OCI-LY1 (cell line): ENCODE measurements around the gene POLR2A.

Source experiments
- H2AFZ ChIP-seq: fragments of 200-600 bp; sonication (generic), shearing (Covaris generic); 2 replicates; pipeline ENCODE4 v1.6.0; 2014; ENCODE audit warnings: antibody characterized with exemption, mild to moderate bottlenecking, low read length
- H3F3A ChIP-seq: fragments of 200-600 bp; sonication (generic), shearing (Covaris generic); 2 replicates; pipeline ENCODE4 v1.6.0; 2014; ENCODE audit warnings: mild to moderate bottlenecking, antibody characterized with exemption, low read length, moderate library complexity; ENCODE audit not compliant: insufficient read depth
- H3K27ac ChIP-seq: fragments of 200-600 bp; sonication (generic); 2 replicates; pipeline ENCODE4 v1.5.1; 2014; ENCODE audit warnings: low read length, mixed run types, mild to moderate bottlenecking, low read depth; ENCODE audit not compliant: poor library complexity, severe bottlenecking
- H3K27me3 ChIP-seq: fragments of 200-600 bp; sonication (generic); 2 replicates; pipeline ENCODE4 v1.6.0; 2014; ENCODE audit warnings: antibody characterized with exemption, mild to moderate bottlenecking, low read length, moderate library complexity; ENCODE audit not compliant: insufficient read depth
- H3K36me3 ChIP-seq: fragments of 200-600 bp; sonication (generic); 2 replicates; pipeline ENCODE4 v1.6.1; 2014; ENCODE audit warnings: mild to moderate bottlenecking, antibody characterized with exemption, low read length, moderate library complexity, mixed read lengths; ENCODE audit not compliant: insufficient read depth
- H3K4me1 ChIP-seq: fragments of 200-600 bp; sonication (generic); 2 replicates; pipeline ENCODE4 v1.5.1; 2014; ENCODE audit warnings: mild to moderate bottlenecking, low read length, moderate library complexity; ENCODE audit not compliant: insufficient read depth, severe bottlenecking
- H3K4me2 ChIP-seq: fragments of 200-600 bp; sonication (generic), shearing (Covaris generic); 2 replicates; pipeline ENCODE4 v1.6.1; 2014; ENCODE audit warnings: low read length
- H3K4me3 ChIP-seq: fragments of 200-600 bp; sonication (generic); 2 replicates; pipeline ENCODE4 v1.5.1; 2014; ENCODE audit warnings: low read length, low read depth, mild to moderate bottlenecking, mixed read lengths; ENCODE audit not compliant: poor library complexity, severe bottlenecking
- H3K79me2 ChIP-seq: fragments of 200-600 bp; shearing (Covaris generic); 2 replicates; pipeline ENCODE4 v1.6.1; 2016; ENCODE audit warnings: mixed run types, low read length, mixed read lengths; ENCODE audit not compliant: insufficient read depth
- H3K9ac ChIP-seq: fragments of 200-600 bp; sonication (generic), shearing (Covaris generic); 2 replicates; pipeline ENCODE4 v1.6.1; 2014; ENCODE audit warnings: mild to moderate bottlenecking, low read length, mixed read lengths
- H3K9me2 ChIP-seq: fragments of 200-600 bp; sonication (generic), shearing (Covaris generic); 2 replicates; pipeline ENCODE4 v1.6.1; 2014; ENCODE audit warnings: low read depth, mild to moderate bottlenecking, low read length, mixed read lengths
- H3K9me3 ChIP-seq: fragments of 200-600 bp; shearing (Covaris generic); 2 replicates; pipeline ENCODE4 v1.6.1; 2014; ENCODE audit warnings: low read length, mixed read lengths
- H4K20me1 ChIP-seq: fragments of 200-600 bp; sonication (generic), shearing (Covaris generic); 2 replicates; pipeline ENCODE4 v1.6.0; 2016; ENCODE audit warnings: mild to moderate bottlenecking, low read length; ENCODE audit not compliant: insufficient read depth
- EZH2 ChIP-seq: fragments of 200-600 bp; sonication (generic), shearing (Covaris generic); IDR thresholded peaks from 2 replicates; pipeline ENCODE4 v1.8.0; 2017; ENCODE audit warnings: borderline replicate concordance, mixed run types, mild to moderate bottlenecking, antibody characterized with exemption, low read length, moderate library complexity, mixed read lengths
- TF ChIP-seq, protein P1 (sequence below): fragments of 200-600 bp; sonication (generic), shearing (Covaris generic); IDR thresholded peaks from 2 replicates; pipeline ENCODE4 v1.5.1; 2017; ENCODE audit warnings: mild to moderate bottlenecking, antibody characterized with exemption, low read length, moderate library complexity, mixed read lengths

The POLR2A gene

DNA sequence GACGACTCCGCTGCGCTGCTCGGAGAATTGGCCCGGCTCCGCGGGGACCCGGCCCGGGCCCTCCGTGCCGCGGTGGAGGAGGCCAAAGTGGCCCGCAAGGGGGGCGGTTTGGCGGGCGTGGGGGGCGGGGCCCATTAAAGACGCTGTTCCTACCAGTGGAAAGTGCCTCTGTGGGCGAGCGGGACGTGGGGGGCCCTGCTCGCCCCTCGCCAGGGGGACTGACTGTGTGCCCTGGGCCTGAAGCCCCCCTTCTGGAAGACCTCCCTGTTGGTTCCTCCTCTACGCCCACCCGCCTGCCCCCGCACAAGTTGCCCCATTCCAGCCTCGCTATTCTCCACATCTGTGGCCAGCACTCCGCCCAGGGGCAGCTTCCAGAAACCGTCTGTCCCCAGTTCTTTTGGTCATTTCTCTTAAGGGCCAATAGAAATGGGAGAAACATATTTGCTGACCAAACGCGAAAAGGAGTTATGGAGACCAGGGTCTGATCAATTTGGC, 46.8 kb upstream of the POLR2A start:
- H3K27ac ChIP-seq: no peak overlapping the region
- H3K4me1 ChIP-seq: peaks cover 48% of the 10 kb centered on the region
- H3K79me2 ChIP-seq: no peaks in the 10 kb centered on the region
- no peaks in the 10 kb centered on the region for H3K9me2 ChIP-seq
- H4K20me1 ChIP-seq: no peaks in the 10 kb centered on the region
- no peaks in the 10 kb centered on the region for H3F3A ChIP-seq
- peak overlapping the region; percentile 65 for H3K4me2 ChIP-seq
- peaks cover 3% of the 10 kb centered on the region; the same call in 1 of the 2 replicates for H3K36me3 ChIP-seq
- H3K9me3 ChIP-seq: no peaks in the 10 kb centered on the region
- H2AFZ ChIP-seq: no peak overlapping the region
- H3K9ac ChIP-seq: peak overlapping the region; percentile 36; the same call in 1 of the 2 replicates
- H3K27me3 ChIP-seq: peaks cover 17% of the 10 kb centered on the region
- no peak for TF ChIP-seq EZH2
- TF ChIP-seq, protein P1, sequence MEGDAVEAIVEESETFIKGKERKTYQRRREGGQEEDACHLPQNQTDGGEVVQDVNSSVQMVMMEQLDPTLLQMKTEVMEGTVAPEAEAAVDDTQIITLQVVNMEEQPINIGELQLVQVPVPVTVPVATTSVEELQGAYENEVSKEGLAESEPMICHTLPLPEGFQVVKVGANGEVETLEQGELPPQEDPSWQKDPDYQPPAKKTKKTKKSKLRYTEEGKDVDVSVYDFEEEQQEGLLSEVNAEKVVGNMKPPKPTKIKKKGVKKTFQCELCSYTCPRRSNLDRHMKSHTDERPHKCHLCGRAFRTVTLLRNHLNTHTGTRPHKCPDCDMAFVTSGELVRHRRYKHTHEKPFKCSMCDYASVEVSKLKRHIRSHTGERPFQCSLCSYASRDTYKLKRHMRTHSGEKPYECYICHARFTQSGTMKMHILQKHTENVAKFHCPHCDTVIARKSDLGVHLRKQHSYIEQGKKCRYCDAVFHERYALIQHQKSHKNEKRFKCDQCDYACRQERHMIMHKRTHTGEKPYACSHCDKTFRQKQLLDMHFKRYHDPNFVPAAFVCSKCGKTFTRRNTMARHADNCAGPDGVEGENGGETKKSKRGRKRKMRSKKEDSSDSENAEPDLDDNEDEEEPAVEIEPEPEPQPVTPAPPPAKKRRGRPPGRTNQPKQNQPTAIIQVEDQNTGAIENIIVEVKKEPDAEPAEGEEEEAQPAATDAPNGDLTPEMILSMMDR: no peak
- peak overlapping the region; percentile 76 for H3K4me3 ChIP-seq

DNA sequence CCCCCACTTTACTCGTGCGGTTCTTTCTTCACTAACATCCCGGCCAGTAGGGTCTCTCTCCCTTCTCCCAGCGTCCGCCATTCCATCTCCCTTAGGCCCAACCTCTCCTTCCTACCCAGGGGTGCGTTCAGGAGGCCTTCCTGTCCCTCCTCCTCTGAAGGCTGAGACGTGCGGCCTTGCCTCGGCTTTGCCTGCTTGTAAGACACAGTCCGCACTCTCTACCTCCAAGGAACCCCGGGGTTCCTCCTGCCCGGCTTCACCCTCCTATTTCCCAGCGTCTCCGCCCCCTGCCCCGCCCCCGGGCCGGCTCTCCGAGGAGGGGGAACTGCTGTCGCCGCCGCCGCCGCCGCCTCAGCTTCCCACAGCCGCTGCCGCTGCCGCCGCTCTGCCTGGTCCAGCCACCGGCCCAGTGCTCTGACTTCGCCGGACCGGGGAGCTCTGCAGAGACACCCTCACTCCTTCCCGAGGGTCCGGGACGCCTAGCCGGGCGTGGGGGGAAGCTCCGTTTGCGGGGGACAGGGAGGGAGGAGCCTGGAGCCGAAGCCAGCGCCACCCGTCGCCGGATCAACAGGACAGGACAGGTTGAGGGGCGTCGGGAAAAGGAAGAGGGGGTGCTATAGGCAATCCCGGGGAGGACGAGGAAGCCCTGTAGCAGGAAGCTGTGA, 46.1 kb upstream of the POLR2A start:
- Histone ChIP-seq H3F3A (no peaks in the 10 kb centered on the region), H2AFZ (no peak overlapping the region), H3K9me2 (no peaks in the 10 kb centered on the region), H4K20me1 (no peaks in the 10 kb centered on the region), H3K27me3 (peaks cover 17% of the 10 kb centered on the region), H3K27ac (no peak overlapping the region), H3K4me1 (peaks cover 48% of the 10 kb centered on the region), H3K79me2 (no peaks in the 10 kb centered on the region), H3K4me3 (peak overlapping the region; percentile 76), H3K9me3 (no peaks in the 10 kb centered on the region), H3K36me3 (peaks cover 3% of the 10 kb centered on the region; the same call in 1 of the 2 replicates), H3K4me2 (peak overlapping the region; percentile 65), H3K9ac (peak overlapping the region; percentile 26; the same call in 1 of the 2 replicates)
- no peak for TF ChIP-seq EZH2
- TF ChIP-seq, protein P1: no peak

DNA sequence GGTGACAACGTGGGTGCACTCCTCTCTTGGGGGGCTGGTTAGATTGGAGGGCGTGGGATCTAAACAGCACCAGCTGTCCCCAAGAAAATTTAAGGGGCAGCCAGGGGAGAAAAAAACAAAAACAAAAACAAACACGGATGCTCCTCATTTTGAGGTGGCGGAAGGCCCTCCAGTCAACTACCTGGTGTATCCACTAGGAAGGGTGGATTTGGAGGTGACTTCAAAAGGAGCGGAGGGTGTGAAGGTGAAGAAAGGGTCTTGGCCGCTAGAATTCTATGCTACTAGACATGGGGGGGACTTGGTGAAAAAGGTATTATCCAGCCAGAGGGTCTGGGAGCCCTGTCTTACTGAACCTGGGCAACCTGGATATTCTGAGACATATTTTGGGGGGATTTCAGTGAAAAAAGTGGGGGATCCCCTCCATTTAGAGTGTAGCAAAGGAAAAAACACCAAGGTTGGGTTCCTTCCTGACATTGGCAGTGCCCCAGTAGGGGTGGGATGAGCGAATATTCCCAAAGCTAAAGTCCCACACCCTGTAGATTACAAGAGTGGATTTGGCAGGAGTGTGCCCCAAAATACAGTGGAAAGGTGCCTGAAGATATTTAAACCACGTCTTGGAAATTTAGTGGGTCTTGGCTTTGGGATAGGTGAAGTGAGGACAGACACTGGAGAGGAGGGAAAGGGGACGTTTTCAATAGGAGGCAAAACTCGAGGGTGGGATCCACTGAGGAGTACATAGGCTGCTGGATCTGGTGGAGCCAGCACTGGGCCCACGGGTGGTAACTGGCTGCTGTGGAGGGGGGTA, 45.3 kb upstream of the POLR2A start:
- Histone ChIP-seq H3K4me1 (peaks cover 48% of the 10 kb centered on the region), H3K4me2 (peak overlapping the region; percentile 76), H4K20me1 (no peaks in the 10 kb centered on the region), H3K9me3 (no peaks in the 10 kb centered on the region), H3K9me2 (no peaks in the 10 kb centered on the region), H3K27ac (no peak overlapping the region), H3F3A (no peaks in the 10 kb centered on the region), H3K36me3 (peaks cover 3% of the 10 kb centered on the region; the same call in 1 of the 2 replicates), H3K79me2 (no peaks in the 10 kb centered on the region), H2AFZ (no peak overlapping the region), H3K27me3 (peaks cover 17% of the 10 kb centered on the region), H3K9ac (peak overlapping the region; percentile 26; the same call in 1 of the 2 replicates), H3K4me3 (peak overlapping the region; percentile 76)
- TF ChIP-seq EZH2: no peak
- TF ChIP-seq, protein P1: no peak
